Tibial nerve (tissue), 3 donors: ENCODE measurements around the gene CAMK1D.

Source experiments
- POLR2A ChIP-seq, 2 donors: fragments of 450-650 bp; IDR thresholded peaks; one replicate each; pipeline ENCODE4 v1.6.1; 2017; ENCODE audit warnings: antibody characterized with exemption in 2 of 2, mild to moderate bottlenecking in 2 of 2, moderate library complexity in 2 of 2
- TF ChIP-seq, protein P1 (sequence below), 5 experiments: fragments of 200-600 bp in 3 of 5; fragments of 450-650 bp in 2 of 5; sonication (generic) in 3 of 5; IDR thresholded peaks; one replicate each; pipeline ENCODE4 v1.5.1; 2016 to 2019; ENCODE audit warnings: antibody characterized with exemption in 5 of 5, mild to moderate bottlenecking in 3 of 5, moderate library complexity in 2 of 5

DNA sequence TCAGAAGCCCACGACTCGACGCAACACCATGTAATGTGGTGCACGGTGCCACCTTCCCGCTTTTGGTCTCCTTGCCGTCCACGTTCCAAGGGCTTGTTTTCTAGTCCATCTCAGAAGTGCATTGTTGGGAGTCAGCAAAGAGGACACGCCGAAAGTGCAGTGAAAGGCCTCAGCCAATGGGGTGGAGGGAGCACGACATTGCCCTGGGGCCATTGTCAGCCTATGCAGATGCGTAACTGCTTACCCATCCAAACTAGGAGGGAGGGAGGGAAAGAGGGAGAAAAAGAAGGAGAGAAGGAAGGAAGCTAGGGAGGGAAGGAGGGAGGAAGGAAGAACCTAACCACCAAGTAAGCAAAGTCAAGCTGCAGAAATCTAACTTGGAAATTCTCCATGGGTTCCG, 449.8 kb downstream of the CAMK1D start:
- TF ChIP-seq, protein P1, sequence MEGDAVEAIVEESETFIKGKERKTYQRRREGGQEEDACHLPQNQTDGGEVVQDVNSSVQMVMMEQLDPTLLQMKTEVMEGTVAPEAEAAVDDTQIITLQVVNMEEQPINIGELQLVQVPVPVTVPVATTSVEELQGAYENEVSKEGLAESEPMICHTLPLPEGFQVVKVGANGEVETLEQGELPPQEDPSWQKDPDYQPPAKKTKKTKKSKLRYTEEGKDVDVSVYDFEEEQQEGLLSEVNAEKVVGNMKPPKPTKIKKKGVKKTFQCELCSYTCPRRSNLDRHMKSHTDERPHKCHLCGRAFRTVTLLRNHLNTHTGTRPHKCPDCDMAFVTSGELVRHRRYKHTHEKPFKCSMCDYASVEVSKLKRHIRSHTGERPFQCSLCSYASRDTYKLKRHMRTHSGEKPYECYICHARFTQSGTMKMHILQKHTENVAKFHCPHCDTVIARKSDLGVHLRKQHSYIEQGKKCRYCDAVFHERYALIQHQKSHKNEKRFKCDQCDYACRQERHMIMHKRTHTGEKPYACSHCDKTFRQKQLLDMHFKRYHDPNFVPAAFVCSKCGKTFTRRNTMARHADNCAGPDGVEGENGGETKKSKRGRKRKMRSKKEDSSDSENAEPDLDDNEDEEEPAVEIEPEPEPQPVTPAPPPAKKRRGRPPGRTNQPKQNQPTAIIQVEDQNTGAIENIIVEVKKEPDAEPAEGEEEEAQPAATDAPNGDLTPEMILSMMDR (IDR thresholded peaks at IDR 0.05): no peak
- TF ChIP-seq POLR2A (IDR thresholded peaks at IDR 0.05): no peak
